ENCODE results near the gene DOK7. TPM values are rescaled to one million over a fixed set of nuclear protein-coding genes. Genes with fewer than 3 reads are reported as not detected.

The DOK7 gene
- total and polyA plus RNA-seq, 4 donors, result 0.40 to 2.6 (median 1.6) TPM

GRCh38 chr4:3435686-3435956 lies 27.5 kb upstream of the DOK7 start:
- DNase-seq (ENCODE audit: low read depth in 4 of 6, low spot score in 6 of 6), result no peak
- 87% methylated on average over 4 of the region's 4 CpGs for WGBS (ENCODE audit: insufficient coverage)
- Histone ChIP-seq H3K4me3 (ENCODE audit: low read depth, low read length) (no peak overlapping the region), H3K27me3 (ENCODE audit: control insufficient read depth, insufficient read depth, low read length) (no peaks in the 10 kb centered on the region), H3K27ac (ENCODE audit: low read depth, low read length) (no peak overlapping the region), H3K9me3 (ENCODE audit: control insufficient read depth, insufficient read depth, low read length) (no peaks in the 10 kb centered on the region), H3K4me1 (ENCODE audit: control insufficient read depth, insufficient read depth, low read length) (peaks cover 22% of the 10 kb centered on the region), H3K36me3 (ENCODE audit: control insufficient read depth, insufficient read depth, low read length) (peaks cover 90% of the 10 kb centered on the region)

DNA sequence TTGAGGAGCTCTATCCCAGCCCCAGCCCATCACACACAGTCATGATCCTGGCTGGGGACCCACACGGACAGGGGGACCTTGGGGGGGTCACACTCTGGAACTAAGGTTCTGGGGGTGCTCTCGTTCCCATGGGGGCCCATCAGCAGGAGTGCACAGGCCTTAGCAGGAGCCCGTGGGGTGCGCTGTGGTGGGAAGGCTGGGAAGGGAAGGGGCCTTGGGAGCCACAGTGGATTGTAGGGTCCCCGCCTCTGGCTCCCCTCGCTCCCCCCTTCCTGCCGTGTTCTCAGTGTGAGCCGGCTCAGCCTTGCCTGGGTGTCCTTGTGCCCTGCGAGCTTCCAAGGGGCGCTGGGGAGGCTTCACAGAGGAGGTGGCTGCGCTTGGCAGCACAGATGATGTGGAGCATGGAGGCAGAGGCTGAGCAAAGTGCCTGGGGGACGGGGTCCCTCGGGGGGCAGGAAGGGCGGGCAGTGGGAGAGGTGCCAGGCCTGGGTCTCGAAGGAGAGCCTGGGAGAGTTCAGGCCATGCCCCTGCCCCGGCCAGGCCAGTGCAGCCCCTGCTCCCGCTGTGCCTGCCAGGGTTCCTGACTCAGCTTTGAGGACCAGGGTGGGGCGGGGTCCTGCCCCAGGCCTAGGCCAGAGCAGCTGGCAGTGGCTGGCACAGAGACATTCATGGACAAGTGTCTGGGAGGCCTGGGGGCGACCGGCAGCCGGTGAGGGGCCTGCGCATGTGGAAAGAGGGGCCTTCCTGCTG lies 26.9 kb upstream of the DOK7 start:
- peaks cover 28% of the 10 kb centered on the region for H3K4me1 ChIP-seq (ENCODE audit: control insufficient read depth, insufficient read depth, low read length)
- WGBS (ENCODE audit: insufficient coverage), result 85% methylated on average over 21 of the region's 22 CpGs
- H3K4me3 ChIP-seq (ENCODE audit: low read depth, low read length), result no peak overlapping the region
- peaks cover 86% of the 10 kb centered on the region for H3K36me3 ChIP-seq (ENCODE audit: control insufficient read depth, insufficient read depth, low read length)
- DNase-seq (ENCODE audit: low read depth in 4 of 6, low spot score in 6 of 6), result no peak
- H3K27ac ChIP-seq (ENCODE audit: low read depth, low read length), result no peak overlapping the region
- H3K27me3 ChIP-seq (ENCODE audit: control insufficient read depth, insufficient read depth, low read length), result no peaks in the 10 kb centered on the region
- no peaks in the 10 kb centered on the region for H3K9me3 ChIP-seq (ENCODE audit: control insufficient read depth, insufficient read depth, low read length)

DNA sequence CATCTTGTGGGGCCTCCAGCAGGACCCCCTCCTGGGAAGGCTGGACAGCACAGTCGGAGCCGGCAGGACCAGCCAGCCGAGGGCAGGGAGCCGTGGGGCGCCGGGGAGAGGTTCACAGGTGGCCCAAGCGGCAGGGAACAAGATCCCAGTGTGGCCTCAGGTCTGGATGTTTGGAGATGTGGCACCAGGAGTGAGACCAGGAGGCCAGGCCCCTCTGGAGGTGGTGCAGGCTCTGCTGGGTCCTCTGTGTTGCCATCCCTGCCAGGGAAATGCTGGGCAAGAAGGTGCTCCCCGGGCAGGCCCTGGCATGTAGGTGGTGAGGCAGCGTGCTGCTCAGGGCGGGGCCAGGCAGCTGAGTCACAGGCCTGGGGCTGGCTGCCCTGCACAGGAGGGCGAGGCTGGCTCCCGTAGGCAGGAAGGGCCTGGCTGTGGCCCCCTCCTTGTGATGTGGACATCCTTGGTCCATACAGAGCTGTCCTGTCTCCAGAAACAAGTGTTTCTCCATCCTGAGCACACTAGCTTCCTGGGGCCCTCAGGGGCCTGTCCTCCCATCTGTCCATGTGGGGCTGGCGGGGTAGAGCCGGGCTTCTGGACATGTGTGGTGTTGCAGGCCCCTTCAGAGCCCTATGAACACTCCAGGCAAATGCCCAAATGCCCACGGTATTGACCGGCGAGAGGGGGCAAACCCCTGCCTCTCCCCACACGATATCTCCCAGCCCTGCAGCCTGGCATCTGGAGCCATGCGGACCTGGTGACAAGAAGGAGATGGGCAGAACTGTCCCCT lies 26.1 kb upstream of the DOK7 start:
- H3K36me3 ChIP-seq (ENCODE audit: control insufficient read depth, insufficient read depth, low read length), result peaks cover 86% of the 10 kb centered on the region
- WGBS (ENCODE audit: insufficient coverage), result 86% methylated on average over 19 of the region's 19 CpGs
- H3K27me3 ChIP-seq (ENCODE audit: control insufficient read depth, insufficient read depth, low read length), result no peaks in the 10 kb centered on the region
- H3K4me3 ChIP-seq (ENCODE audit: low read depth, low read length), result no peak overlapping the region
- H3K27ac ChIP-seq (ENCODE audit: low read depth, low read length), result no peak overlapping the region
- no peak for DNase-seq (ENCODE audit: low read depth in 4 of 6, low spot score in 6 of 6)
- no peaks in the 10 kb centered on the region for H3K9me3 ChIP-seq (ENCODE audit: control insufficient read depth, insufficient read depth, low read length)
- peaks cover 30% of the 10 kb centered on the region for H3K4me1 ChIP-seq (ENCODE audit: control insufficient read depth, insufficient read depth, low read length)

DNA sequence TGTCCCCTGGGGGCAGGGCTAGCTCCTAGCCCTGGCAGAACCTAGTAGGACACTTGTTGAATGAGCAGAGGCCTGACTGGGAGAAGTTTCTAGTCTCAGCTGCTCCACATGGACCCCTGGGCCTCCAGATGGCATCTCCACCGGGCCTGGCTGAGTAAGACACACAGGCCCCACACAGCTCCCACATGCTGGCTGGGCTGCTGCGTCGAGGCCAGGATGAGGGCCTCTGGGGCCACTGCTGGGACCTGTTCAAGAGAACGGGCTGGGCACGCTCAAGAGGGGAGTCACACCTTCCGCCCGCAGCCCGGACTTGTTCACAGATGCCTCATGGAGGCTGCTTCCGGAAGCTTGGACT lies 25.5 kb upstream of the DOK7 start:
- Histone ChIP-seq H3K4me3 (ENCODE audit: low read depth, low read length) (no peak overlapping the region), H3K27me3 (ENCODE audit: control insufficient read depth, insufficient read depth, low read length) (no peaks in the 10 kb centered on the region), H3K27ac (ENCODE audit: low read depth, low read length) (no peak overlapping the region), H3K36me3 (ENCODE audit: control insufficient read depth, insufficient read depth, low read length) (peaks cover 84% of the 10 kb centered on the region), H3K9me3 (ENCODE audit: control insufficient read depth, insufficient read depth, low read length) (no peaks in the 10 kb centered on the region), H3K4me1 (ENCODE audit: control insufficient read depth, insufficient read depth, low read length) (peaks cover 30% of the 10 kb centered on the region)
- WGBS (ENCODE audit: insufficient coverage), result 93% methylated on average over 9 of the region's 9 CpGs
- no peak for DNase-seq (ENCODE audit: low read depth in 4 of 6, low spot score in 6 of 6)

DNA sequence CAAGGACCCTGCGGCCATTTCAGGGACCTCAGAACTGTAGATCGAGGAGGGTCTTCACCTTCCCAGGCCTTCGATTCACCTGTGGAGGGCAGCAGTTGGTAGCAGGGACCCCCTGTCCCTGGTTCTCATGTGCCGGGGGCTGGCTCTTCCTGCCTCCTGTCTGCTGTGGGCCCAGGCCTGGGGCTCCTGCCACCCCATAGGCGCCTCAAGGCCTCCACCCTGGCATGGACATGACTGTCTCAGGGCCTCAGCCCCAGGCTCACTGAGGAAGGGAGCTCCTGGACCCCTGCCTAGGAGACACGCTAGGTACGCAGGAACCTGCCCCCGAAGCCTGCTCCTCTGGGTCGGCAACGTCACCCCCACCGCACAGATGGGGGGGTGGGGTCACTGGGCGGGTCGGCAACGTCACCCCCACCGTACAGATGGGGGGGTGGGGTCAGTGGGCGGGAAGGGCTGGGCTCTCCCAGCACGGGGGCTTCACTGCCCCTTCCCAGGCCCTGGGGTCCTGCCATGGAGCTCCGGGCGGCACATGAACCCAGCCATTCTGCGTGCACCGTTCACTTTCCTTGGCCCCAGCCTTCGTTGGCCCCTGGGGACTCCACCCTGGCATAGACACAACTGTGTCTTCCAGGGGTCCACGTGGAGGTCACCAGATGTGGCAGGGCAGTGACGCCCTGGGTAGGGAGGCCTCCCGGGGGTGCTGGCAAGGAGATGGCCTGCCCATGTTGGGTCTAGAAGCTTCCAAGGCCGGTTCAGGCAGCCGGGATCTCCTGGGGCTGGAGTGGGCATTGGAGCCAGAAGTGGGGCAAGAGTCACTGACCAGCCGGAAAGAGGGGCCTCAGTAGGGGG lies 24.9 kb upstream of the DOK7 start:
- H3K4me1 ChIP-seq (ENCODE audit: control insufficient read depth, insufficient read depth, low read length), result peaks cover 32% of the 10 kb centered on the region
- H3K36me3 ChIP-seq (ENCODE audit: control insufficient read depth, insufficient read depth, low read length), result peaks cover 81% of the 10 kb centered on the region
- DNase-seq (ENCODE audit: low read depth in 4 of 6, low spot score in 6 of 6), result no peak
- 76% methylated on average over 25 of the region's 28 CpGs for WGBS (ENCODE audit: insufficient coverage)
- H3K4me3 ChIP-seq (ENCODE audit: low read depth, low read length), result no peak overlapping the region
- no peaks in the 10 kb centered on the region for H3K27me3 ChIP-seq (ENCODE audit: control insufficient read depth, insufficient read depth, low read length)
- H3K27ac ChIP-seq (ENCODE audit: low read depth, low read length), result no peak overlapping the region
- no peaks in the 10 kb centered on the region for H3K9me3 ChIP-seq (ENCODE audit: control insufficient read depth, insufficient read depth, low read length)

DNA sequence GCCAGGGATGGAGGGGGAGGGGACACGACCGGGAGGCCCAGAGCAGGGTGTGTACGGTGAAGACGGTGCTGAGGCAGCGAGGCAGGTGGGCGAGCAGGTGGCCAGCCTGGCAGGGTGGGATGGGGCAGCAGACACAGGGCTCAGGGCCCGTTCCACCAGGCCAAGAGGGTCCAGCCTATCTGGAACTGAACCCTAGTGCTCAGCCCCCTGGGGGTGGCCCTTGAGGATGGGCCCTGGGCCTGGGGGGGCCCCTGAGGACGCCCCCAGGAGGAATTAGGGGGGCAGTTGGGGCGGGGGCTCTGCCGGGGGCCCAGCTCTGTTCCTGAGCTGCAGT lies 24.3 kb upstream of the DOK7 start:
- H3K4me3 ChIP-seq (ENCODE audit: low read depth, low read length), result no peak overlapping the region
- H3K27ac ChIP-seq (ENCODE audit: low read depth, low read length), result no peak overlapping the region
- peaks cover 75% of the 10 kb centered on the region for H3K36me3 ChIP-seq (ENCODE audit: control insufficient read depth, insufficient read depth, low read length)
- H3K27me3 ChIP-seq (ENCODE audit: control insufficient read depth, insufficient read depth, low read length), result no peaks in the 10 kb centered on the region
- DNase-seq (ENCODE audit: low read depth in 4 of 6, low spot score in 6 of 6), result no peak
- H3K9me3 ChIP-seq (ENCODE audit: control insufficient read depth, insufficient read depth, low read length), result no peaks in the 10 kb centered on the region
- peaks cover 33% of the 10 kb centered on the region for H3K4me1 ChIP-seq (ENCODE audit: control insufficient read depth, insufficient read depth, low read length)
- WGBS (ENCODE audit: insufficient coverage), result 79% methylated on average over 9 of the region's 10 CpGs

- Histone ChIP-seq H3K36me3 (ENCODE audit: control insufficient read depth, insufficient read depth, low read length) (peaks cover 75% of the 10 kb centered on the region), H3K27me3 (ENCODE audit: control insufficient read depth, insufficient read depth, low read length) (no peaks in the 10 kb centered on the region), H3K4me3 (ENCODE audit: low read depth, low read length) (no peak overlapping the region), H3K9me3 (ENCODE audit: control insufficient read depth, insufficient read depth, low read length) (no peaks in the 10 kb centered on the region), H3K27ac (ENCODE audit: low read depth, low read length) (no peak overlapping the region), H3K4me1 (ENCODE audit: control insufficient read depth, insufficient read depth, low read length) (peaks cover 32% of the 10 kb centered on the region)
- WGBS (ENCODE audit: insufficient coverage), result 89% methylated on average over 16 of the region's 16 CpGs
- no peak for DNase-seq (ENCODE audit: low read depth in 4 of 6, low spot score in 6 of 6)
Observed at GRCh38 chr4:3439391-3439790, 23.7 kb upstream of the DOK7 start.

GRCh38 chr4:3440011-3440410 lies 23.1 kb upstream of the DOK7 start:
- 80% methylated on average over 7 of the region's 7 CpGs for WGBS (ENCODE audit: insufficient coverage)
- DNase-seq (ENCODE audit: low read depth in 4 of 6, low spot score in 6 of 6), result no peak
- no peaks in the 10 kb centered on the region for H3K27me3 ChIP-seq (ENCODE audit: control insufficient read depth, insufficient read depth, low read length)
- H3K36me3 ChIP-seq (ENCODE audit: control insufficient read depth, insufficient read depth, low read length), result peaks cover 75% of the 10 kb centered on the region
- peaks cover 26% of the 10 kb centered on the region for H3K4me1 ChIP-seq (ENCODE audit: control insufficient read depth, insufficient read depth, low read length)
- no peak overlapping the region for H3K4me3 ChIP-seq (ENCODE audit: low read depth, low read length)
- H3K9me3 ChIP-seq (ENCODE audit: control insufficient read depth, insufficient read depth, low read length), result no peaks in the 10 kb centered on the region
- no peak overlapping the region for H3K27ac ChIP-seq (ENCODE audit: low read depth, low read length)

DNA sequence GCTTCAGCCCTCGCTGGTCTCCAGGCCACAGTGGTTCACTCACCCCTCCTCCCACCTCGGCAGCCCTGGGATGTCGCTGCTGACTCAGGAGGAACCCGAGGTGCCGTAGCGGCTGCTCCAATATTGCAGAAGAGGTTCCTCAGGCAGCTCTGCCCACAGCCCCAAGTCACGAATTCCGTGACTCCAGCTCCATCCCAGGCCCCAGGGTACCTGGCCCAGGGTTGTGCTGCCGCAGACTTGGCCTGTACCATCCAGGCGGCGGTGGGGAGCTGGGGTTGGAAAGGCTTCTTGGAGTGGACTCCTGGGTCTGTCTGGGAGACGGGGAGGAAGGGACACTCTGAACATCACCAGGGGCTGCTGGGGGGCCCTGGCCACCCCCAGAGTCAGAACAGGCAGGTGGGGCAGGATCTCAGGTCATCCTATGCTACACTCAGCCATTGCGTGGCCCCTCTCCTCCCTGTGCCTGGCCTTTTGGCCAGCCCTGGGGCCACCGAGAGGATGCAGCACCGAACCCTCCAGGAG lies 22.1 kb upstream of the DOK7 start:
- Histone ChIP-seq H3K4me3 (ENCODE audit: low read depth, low read length) (no peak overlapping the region), H3K27ac (ENCODE audit: low read depth, low read length) (no peak overlapping the region), H3K36me3 (ENCODE audit: control insufficient read depth, insufficient read depth, low read length) (peaks cover 73% of the 10 kb centered on the region), H3K4me1 (ENCODE audit: control insufficient read depth, insufficient read depth, low read length) (peaks cover 23% of the 10 kb centered on the region), H3K27me3 (ENCODE audit: control insufficient read depth, insufficient read depth, low read length) (no peaks in the 10 kb centered on the region), H3K9me3 (ENCODE audit: control insufficient read depth, insufficient read depth, low read length) (no peaks in the 10 kb centered on the region)
- no peak for DNase-seq (ENCODE audit: low read depth in 4 of 6, low spot score in 6 of 6)
- WGBS (ENCODE audit: insufficient coverage), result 83% methylated on average over 14 of the region's 15 CpGs
